ENCODE measurements around the gene CCDC85B.
"Not testable (repeated sequence)": the region's sequence is repeated elsewhere in the genome, so short reads cannot be mapped to it uniquely, and the experiment has no call there.

Gene CCDC85B

DNA sequence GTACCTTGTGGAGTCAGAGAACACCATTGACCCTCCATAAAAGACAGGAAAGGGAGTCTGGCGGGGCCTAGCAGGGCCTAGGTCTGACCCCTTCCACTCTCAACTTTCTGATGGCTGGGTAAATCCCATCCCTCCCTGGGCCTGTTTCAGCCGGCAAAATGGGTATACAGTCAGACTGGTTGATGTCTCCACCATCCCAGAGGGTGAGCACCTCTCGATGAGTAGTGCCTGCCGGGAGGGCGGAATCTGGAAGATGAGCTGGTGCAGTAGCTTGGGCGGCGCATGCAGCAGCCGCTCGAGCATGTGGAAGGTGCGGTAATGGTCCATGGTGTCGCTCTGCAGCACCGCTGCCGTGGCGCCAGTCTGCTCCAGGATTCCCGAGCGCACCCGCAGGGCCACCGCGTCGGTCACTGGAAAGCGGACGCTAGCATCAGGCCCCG, 2.7 kb upstream of the CCDC85B start:
- no peak for DNase-seq

GRCh38 chr11:65888163-65888814, 2.2 kb upstream of the CCDC85B start, which contains the start of gene FIBP:
Gene FIBP (minus strand): TSS chr11:65888471. CDS start chr11:65888418, 53 bp downstream.
- DNase-seq, result peak; percentile 98

GRCh38 chr11:65891219-65892136, 1.0 kb downstream of the CCDC85B start:
- DNase-seq, result peak; percentile 74

DNA sequence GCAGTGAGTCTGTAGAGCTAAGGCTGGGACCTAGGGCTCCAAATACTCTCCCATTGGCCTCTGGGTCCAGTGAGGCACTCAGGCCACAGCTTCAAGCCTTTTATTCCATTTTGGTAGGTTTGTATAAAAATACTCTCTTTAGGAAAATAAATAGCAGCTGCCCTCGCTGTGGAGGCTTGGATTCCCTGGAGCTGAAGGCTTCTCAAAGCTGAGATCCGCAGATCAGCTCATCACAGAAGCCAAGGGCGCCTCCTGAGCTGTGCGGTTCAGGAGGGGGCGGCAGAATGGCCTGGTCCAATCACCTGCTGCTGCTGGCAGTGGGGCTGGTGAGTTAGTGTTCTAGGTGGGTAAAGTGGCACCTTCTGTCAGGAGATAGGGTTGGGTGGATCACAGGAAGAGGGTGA, 1.7 kb downstream of the CCDC85B start:
- not testable (repeated sequence) for DNase-seq

DNA sequence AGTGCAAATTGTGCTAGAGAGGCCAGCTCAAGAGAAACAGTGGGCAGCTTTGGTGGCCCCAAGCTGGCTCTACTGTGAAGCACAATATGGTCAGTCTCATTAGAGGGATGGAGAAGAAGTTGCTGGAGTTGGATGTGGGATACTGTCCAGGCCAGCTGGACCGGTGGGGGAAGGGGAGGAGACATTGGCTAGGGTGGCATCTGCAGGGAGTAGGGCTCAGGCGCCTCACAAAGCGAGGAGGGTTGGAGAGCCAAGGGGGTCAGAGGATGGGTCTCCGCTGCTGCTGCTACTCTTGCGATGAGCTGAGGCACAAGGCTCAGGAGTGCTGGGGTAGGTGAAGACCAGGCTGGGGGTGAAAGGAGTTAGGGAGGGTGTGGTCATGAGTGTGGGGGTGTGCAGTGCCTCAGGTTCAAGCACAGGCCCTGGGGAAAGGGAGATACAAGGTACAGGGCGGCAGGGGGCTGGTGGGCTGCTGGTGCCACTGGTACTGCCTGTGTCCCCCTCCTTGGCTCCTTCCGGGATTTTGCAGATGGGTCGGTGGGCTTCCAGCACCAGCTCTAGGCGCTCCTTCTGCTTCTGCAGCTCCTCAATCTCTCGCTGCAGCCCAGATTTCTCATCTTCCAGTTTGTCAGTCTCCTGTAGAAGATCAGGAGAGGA, 2.3 kb downstream of the CCDC85B start:
- no peak for DNase-seq

- DNase-seq, result peak; percentile 79
Measured at GRCh38 chr11:65894034-65894591, 3.6 kb downstream of the CCDC85B start.

DNA sequence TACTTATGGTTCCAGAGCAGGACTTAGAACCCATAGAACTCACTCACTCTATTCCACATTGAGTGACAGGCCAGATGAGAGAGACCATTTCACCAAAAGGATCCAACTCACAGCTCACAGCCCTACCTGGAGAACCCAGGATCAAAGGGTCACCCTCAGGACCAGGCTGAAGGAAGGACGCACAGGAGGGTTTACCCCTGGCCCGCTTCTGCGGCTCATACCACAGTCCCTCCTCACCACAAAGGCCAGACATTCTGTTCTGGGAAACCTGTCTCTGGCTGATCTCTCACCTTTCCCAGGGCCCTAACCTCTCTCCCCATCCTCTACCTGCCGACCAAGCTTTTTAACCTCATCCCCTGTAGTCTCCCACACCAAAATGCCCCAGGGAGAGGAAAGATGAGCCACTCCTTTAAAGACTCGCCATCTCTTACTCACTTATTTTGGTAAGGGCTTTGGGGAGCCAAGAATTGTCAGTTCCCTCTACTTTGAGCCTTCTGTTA, 5.1 kb downstream of the CCDC85B start:
- DNase-seq, result no peak

GRCh38 chr11:65896034-65896999, 5.8 kb downstream of the CCDC85B start:
- no peak for DNase-seq

DNA sequence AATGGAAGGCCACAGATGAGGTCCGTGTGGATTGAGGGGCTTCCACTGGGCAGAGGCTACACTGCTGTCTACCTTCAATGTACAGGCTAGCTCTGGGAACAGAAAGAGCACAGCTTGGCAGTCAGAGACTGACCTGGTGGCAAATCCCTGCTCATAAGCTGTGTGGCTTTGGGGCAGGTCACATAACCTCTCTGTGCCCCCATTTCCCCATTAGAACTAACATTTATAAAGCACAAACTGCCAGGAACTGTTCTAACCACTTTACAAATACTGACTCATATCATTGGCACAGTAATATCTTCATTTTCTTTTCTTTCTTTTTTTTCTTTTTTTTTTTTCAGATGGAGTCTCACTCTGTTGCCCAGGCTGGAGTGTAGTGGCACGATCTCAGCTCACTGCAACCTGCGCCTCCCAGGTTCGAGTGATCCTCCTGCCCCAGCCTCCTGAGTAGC, 6.6 kb downstream of the CCDC85B start:
- DNase-seq, result no peak

DNA sequence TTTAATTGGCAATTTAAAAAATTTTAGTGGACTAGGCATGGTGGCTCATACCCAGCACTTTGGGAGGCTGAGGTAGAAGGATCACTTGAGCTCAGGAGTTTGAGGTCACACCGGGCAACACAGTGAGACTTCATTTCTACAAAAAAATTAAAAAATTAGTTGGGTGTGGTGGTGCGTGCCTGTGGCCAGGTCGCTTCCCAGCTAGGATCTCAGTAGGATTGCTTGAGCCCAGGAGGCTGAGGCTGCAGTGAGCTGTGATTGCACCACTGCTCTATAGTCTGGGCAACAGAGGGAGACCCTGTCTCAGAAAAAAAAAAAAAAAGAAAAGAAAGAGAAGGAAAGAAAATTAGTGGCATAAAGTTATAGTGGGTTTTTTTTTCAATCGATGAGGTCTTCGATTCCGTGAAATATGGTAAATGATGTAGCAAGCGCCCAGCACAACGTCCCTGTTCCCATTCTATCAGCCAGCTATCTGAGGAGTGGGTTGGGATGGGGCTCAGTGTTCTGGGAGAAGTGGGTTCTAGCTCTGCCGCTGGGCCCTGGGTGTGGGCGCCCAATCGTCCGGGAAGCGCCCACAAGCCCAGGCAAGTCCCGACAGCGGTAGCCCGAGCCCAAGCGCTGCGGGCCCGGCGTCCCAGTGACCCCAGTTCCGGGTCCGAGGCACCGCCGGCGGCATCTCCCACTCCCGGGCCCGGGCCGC, 8.3 kb downstream of the CCDC85B start:
- DNase-seq, result no peak

DNA sequence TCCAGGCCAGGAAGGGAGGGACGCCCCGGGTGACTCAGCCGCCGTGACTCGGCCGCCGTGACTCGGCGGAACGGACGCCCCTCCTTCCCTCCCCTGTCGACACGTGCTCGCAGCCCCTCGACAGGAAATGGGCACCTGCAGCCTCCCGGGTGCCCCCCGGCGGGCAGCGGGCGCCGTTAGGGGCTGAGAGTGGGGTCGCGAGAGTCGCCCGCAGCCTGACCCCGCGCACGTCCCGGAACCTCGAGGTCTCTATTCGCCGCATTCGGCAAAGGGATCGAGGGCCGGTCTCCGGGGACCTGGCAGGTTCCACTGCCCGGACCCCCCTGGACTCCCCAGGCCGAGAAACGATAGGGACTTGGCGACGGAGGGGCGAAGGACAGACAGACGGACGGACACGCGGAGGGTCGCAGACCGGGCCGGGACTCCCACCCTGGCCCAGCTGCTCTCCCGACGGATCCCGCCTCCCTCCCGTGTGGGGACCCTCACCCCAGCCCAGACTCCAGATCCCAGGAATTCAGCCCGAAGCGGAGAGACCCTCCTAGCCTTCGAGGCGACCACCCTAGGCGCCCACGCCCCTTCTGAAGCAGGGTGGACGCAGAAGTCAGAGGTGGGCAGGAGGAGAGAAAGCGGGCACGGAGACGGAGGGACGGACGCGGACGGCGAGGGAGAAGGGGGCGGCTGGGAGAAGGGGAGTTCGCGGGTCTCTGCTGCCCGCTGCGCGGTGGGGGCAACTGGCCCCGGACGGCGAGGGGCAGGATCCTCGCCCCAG, 9.1 kb downstream of the CCDC85B start:
- DNase-seq, result peak; percentile 90

DNA sequence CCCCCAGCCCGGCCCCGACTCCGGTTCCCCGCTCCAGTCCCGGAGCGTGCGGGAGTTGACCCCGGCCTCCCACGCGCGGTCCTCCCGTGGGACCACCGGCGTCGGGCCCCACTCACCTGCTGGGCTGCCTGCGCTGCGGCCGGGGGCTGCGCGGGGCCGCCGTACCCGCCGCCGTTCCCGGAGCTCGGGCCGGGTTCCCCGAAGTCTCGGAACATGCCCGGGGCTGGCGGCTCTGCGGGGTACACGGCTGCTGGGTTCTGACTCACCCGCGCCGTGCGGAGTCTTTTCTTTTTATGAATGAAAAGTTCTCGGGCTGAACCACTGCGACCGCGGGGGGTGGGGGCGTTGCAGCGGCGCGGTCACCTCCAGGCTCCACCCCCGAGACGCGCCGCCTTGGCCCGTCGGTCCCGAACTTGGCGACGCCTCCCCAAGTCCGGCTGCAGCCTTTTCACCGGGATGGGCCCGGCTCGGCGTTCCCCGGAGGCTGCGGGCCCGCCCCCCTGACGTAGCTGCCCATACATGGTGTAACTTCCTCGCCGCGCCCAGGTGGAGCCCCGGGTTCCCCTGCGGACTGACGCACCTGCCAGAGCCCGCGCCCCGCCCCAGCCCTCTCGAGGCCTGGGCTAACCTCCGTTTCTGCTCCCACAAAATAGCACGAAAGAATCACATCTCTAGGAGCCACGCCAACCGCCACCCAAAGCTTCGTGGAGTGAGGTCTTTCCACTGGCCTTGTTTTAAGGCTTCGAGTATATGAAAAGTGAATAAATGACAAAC, 9.8 kb downstream of the CCDC85B start, which contains the start of gene FOSL1:
FOSL1 (minus strand) TSS at position 264 of the 774 bp plus-strand sequence; CDS start at position 215, 49 bp downstream.
- peak; percentile 98 for DNase-seq

DNA sequence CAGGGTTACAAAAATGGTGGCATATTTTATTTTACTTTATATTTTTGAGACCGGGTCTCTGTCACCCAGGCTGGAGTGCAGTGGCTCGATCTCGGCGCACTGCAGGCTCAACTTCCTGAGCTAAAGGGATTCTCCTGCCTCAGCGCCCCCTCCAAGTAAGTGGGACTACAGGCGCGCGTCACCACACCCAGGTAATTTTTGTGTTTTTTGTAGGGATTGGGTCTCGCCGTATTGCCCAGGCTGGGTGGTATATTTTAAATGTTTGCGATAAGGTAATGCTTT, 10.4 kb downstream of the CCDC85B start:
- no peak for DNase-seq

DNA sequence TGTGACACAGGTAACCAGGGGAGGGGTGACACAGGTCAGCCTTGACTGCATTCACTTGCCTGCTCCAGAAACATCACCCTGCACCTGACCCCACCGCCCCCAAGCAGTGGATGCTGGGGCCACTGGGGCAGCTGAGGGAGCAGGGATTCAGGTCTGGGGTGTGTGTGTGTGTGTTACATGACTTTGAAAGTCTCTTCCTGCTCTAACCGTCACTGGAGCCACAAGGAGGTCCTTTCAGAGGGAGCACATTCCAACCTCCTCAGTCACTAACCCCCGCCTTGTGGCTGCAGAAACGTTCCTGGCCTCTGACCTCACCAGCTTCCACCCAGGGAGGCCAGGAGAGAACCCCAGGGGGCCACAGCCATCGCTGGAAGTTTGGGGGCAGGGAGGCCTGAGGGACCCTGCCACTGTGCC, 12.6 kb downstream of the CCDC85B start:
- DNase-seq, result no peak

DNA sequence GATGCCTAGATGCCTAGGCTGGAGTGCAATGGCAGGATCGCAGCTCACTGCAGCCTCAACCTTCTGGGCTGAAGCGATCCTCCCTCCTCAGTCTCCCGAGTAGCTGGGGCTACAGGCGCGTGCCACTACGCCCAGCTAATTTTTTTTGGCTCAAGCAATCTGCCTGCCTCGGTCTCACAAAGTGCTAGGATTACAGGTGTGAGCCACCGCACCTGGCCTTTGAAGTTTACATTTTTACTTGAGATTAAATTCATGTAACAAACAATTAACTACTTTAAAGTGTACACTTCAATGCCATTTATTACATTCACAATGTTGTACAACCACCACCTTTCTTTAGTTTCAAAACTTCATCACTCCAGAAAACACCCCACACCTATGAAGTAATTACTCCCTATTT, 13.2 kb downstream of the CCDC85B start:
- no peak for DNase-seq

- DNase-seq, result no peak
Measured at GRCh38 chr11:65906602-65907001, 16.1 kb downstream of the CCDC85B start.

DNA sequence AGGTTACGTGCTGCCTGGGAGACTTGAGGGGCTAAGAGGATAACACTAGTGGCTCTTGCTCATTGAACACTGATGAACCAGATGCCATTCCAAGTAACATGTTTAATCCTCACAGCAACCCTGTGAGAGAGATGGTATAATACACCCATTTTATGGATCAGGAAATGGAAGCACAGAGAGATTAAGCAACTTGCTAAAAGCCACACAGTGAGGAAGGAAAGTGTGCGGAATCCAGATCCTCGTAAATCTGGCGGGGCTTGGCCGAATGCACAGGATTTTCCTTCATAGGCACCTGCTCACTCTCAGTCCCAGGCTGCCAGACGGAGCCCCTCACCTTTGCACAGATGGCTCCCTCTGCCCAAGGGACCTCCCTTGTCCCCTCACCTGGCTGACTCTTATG, 17.4 kb downstream of the CCDC85B start:
- DNase-seq, result no peak

GRCh38 chr11:65911682-65912568, 21.5 kb downstream of the CCDC85B start:
- no peak for DNase-seq
